ENCODE data around the gene ARIH1.

DNA sequence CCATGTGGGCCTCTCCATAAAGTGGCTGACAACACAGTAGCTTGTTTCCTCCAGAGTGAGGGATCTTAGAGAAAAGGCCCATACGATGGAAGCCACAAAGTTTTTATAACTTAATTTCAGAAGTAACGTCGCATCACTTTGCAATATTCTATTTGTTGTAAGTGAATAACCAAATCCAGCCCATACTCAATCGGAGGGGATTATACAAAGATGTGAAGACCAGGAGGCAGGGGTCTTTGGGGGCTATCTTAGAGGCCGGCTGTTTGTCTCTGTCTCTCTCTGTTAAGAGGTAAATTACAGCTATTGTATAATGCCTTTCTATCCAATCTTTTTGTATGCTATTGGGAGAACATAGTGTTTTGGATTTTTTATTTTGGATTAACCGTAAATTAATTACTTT, 9.1 kb downstream of the ARIH1 start:
- no peak for TF ChIP-seq CTCF (IDR thresholded peaks at IDR 0.05)
- no peak for TF ChIP-seq EZH2 (IDR thresholded peaks at IDR 0.05; ENCODE audit: borderline replicate concordance, insufficient read depth, low read depth, low read length, poor library complexity, severe bottlenecking)

Measured in B cell (primary cell).